ENCODE results near the gene COPG1. TPM values are rescaled to one million over a fixed set of nuclear protein-coding genes. Genes with fewer than 3 reads are reported as not detected.
"Not testable (repeated sequence)": the region's sequence is repeated elsewhere in the genome, so short reads cannot be mapped to it uniquely, and the experiment has no call there.

COPG1 gene
- total and polyA plus RNA-seq, 9 of the 15 experiments (the other 6 are each of a cell fraction or from before 2014, with no cell fraction given), result 40.3 to 105 (median 62.4) TPM

GRCh38 chr3:129245641-129246306 lies 3.6 kb upstream of the COPG1 start:
- H3K36me3 ChIP-seq (ENCODE audit: control insufficient read depth, insufficient read depth, low read length); H3K27me3 ChIP-seq (ENCODE audit: control insufficient read depth in 2 of 2, insufficient read depth in 2 of 2, low read length in 2 of 2); H3K9me3 ChIP-seq (replicated peaks; ENCODE audit: control insufficient read depth, insufficient read depth, low read depth, low read length); H4K20me1 ChIP-seq (replicated peaks; ENCODE audit: control insufficient read depth, insufficient read depth, low read length); H3K4me3 ChIP-seq; BruUV-seq (replicated peaks); H3K9me1 ChIP-seq (ENCODE audit: control insufficient read depth, insufficient read depth, low read length); H3K4me2 ChIP-seq (ENCODE audit: insufficient read depth, low read length): not testable (repeated sequence)
- ATAC-seq (peak; percentile 93), FAIRE-seq (peak; percentile 95), DNase-seq (ENCODE audit: extremely low read depth in 1 of 4, low spot score in 3 of 4) (peak; percentile 77 to 87 (median 82))
- 25% methylated on average over 7 of the region's 11 CpGs for WGBS (ENCODE audit: insufficient coverage, low coverage, missing lambda C conversion rate)
- ChIA-PET POLR2A (interaction anchor here (0.6 to 3.6 kb wide), 11 partner anchors 17 to 276 kb away, joined by 3 to 21 read pairs (median 3); partner anchors contain the start of gene CNBP), CTCF (ENCODE audit: low intra/inter-chr PET ratio) (interaction anchor here (0.5 to 1.3 kb wide), 6 partner anchors 50 to 494 kb away, joined by 3 to 10 read pairs (median 4); partner anchors contain the start of gene ISY1)
- H3K9ac ChIP-seq (ENCODE audit: insufficient read depth in 1 of 2, low read depth in 2 of 2, low read length in 2 of 2), result 0 out of 4 replicates have a peak overlapping the region, but pooled peaks of 1 of the 2 experiments have one; percentile 12
- intact Hi-C loops (cut with micrococcal nuclease), result loop anchor here (2.0 to 5.0 kb wide), 2 partner anchors 193 to 275 kb away; no protein-coding TSS in a partner anchor
- in situ Hi-C loops (cut with MboI), result loop anchor here (10.0 kb wide), 1 partner anchor 261 kb away; no protein-coding TSS in a partner anchor
- peak overlapping the region; percentile 36; the same call in 2 of the 3 replicates for H3K27ac ChIP-seq (ENCODE audit: extremely low read depth, low read depth, low read length)
- peaks cover 10 to 17% of the 10 kb centered on the region in 2 experiments; a peak in 4 of 5 replicates for H3K4me1 ChIP-seq (replicated peaks in 1 of 2; ENCODE audit: control insufficient read depth in 2 of 2, insufficient read depth in 2 of 2, low read length in 2 of 2)
- H2AFZ ChIP-seq (ENCODE audit: low read depth, low read length), result peak overlapping the region; percentile 7; the same call in 1 of the 2 replicates
- H3K79me2 ChIP-seq (ENCODE audit: control insufficient read depth, insufficient read depth, low read length), result peaks cover 27% of the 10 kb centered on the region
- peak; percentile 78 for TF ChIP-seq DACH1 (IDR thresholded peaks at IDR 0.05; ENCODE audit: partially characterized antibody)
- TF ChIP-seq MNT (conservative IDR thresholded peaks at IDR 0.05), result 0 out of 4 replicates have a peak, but pooled peaks of 1 of the 2 experiments have one; percentile 14
- TF ChIP-seq, protein P1, sequence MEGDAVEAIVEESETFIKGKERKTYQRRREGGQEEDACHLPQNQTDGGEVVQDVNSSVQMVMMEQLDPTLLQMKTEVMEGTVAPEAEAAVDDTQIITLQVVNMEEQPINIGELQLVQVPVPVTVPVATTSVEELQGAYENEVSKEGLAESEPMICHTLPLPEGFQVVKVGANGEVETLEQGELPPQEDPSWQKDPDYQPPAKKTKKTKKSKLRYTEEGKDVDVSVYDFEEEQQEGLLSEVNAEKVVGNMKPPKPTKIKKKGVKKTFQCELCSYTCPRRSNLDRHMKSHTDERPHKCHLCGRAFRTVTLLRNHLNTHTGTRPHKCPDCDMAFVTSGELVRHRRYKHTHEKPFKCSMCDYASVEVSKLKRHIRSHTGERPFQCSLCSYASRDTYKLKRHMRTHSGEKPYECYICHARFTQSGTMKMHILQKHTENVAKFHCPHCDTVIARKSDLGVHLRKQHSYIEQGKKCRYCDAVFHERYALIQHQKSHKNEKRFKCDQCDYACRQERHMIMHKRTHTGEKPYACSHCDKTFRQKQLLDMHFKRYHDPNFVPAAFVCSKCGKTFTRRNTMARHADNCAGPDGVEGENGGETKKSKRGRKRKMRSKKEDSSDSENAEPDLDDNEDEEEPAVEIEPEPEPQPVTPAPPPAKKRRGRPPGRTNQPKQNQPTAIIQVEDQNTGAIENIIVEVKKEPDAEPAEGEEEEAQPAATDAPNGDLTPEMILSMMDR (IDR thresholded peaks at IDR 0.05 in 2 of 3, conservative IDR thresholded peaks at IDR 0.05 in 1 of 3; ENCODE audit: insufficient read depth in 2 of 3, low read depth in 1 of 3, low read length in 3 of 3), result peak; percentile 94 to 98 (median 98)
- TF ChIP-seq ARID2 (IDR thresholded peaks at IDR 0.05), result peak; percentile 44; the same call in 1 of the 2 replicates
- TF ChIP-seq SMAD4 (CRISPR knock-in tag; conservative IDR thresholded peaks at IDR 0.05), result 0 out of 2 replicates have a peak, but pooled peaks have one; percentile 40
- peak; percentile 83 for TF ChIP-seq DEAF1 (CRISPR knock-in tag; IDR thresholded peaks at IDR 0.05)
- TF ChIP-seq SMC3 (conservative IDR thresholded peaks at IDR 0.05; ENCODE audit: insufficient read depth, low read depth, low read length), result peak; percentile 67
- TF ChIP-seq CC2D1A (IDR thresholded peaks at IDR 0.05), result peak; percentile 66; the same call in 1 of the 2 replicates
- TF ChIP-seq ZBTB7A (IDR thresholded peaks at IDR 0.05; ENCODE audit: borderline replicate concordance, control insufficient read depth, low read depth, low read length), result peak; percentile 88
- 0 out of 2 replicates have a peak, but pooled peaks have one; percentile 29 for TF ChIP-seq ATF7 (IDR thresholded peaks at IDR 0.05)

All from K562 (cell line).